ENCODE measurements around the gene GTF2H3. TPM values are rescaled to one million over a fixed set of nuclear protein-coding genes. Genes with fewer than 3 reads are reported as not detected.

GTF2H3 gene
- total and polyA plus RNA-seq, 2 donors (not counting 1 experiment from before 2014, with no cell fraction given): 10.5 to 24.2 TPM

GRCh38 chr12:123591702-123592481, 41.7 kb upstream of the GTF2H3 start:
- Histone ChIP-seq H2AFZ (ENCODE audit: insufficient read depth, low read depth, low read length, poor library complexity, severe bottlenecking) (no peak overlapping the region), H3K27ac (ENCODE audit: low read length in 2 of 2) (no peak overlapping the region), H4K20me1 (ENCODE audit: control insufficient read depth, insufficient read depth, low read length, poor library complexity, severe bottlenecking) (peaks cover 32% of the 10 kb centered on the region), H3K79me2 (ENCODE audit: control insufficient read depth, insufficient read depth, low read length) (peaks cover 81% of the 10 kb centered on the region), H3K4me2 (replicated peaks; ENCODE audit: low read depth, low read length, poor library complexity, severe bottlenecking) (no peak overlapping the region), H3K9ac (ENCODE audit: low read length) (no peak overlapping the region), H3K36me3 (replicated peaks in 1 of 2; ENCODE audit: control extremely low read depth in 1 of 2, control insufficient read depth in 1 of 2, extremely low read depth in 1 of 2, insufficient read depth in 2 of 2, low read length in 1 of 2) (peaks cover 15 to 62% of the 10 kb centered on the region in 2 experiments), H3K27me3 (replicated peaks in 1 of 4; ENCODE audit: control extremely low read depth in 1 of 4, control insufficient read depth in 3 of 4, insufficient read depth in 4 of 4, low read length in 3 of 4) (no peaks in the 10 kb centered on the region), H3K9me3 (ENCODE audit: control extremely low read depth in 1 of 3, control insufficient read depth in 2 of 3, insufficient read depth in 1 of 3, low read length in 2 of 3) (no peaks in the 10 kb centered on the region), H3K4me1 (ENCODE audit: control insufficient read depth in 2 of 2, insufficient read depth in 2 of 2, low read length in 2 of 2) (peaks cover 0 to 11% of the 10 kb centered on the region in 2 donors), H3K4me3 (ENCODE audit: control extremely low read depth in 1 of 5, extremely low read depth in 1 of 5, insufficient read depth in 1 of 5, low read depth in 2 of 5, low read length in 4 of 5) (no peak overlapping the region)
- ChIA-PET POLR2A (interaction anchor here (0.9 kb wide), 1 partner anchor 10 kb away, joined by 3 read pairs; the partner anchor contains the start of gene DDX55), CTCF (interaction anchor here (0.9 to 1.2 kb wide), 3 partner anchors 10 to 354 kb away, joined by 3 to 7 read pairs (median 4); partner anchors contain the start of gene DDX55)
- H3K9me3 Mint-ChIP-seq (ENCODE audit: insufficient read depth): no peaks in the 10 kb centered on the region
- H3K4me3 Mint-ChIP-seq: no peak overlapping the region
- no peaks in the 10 kb centered on the region for H3K27me3 Mint-ChIP-seq
- H3K4me1 Mint-ChIP-seq: peaks cover 20% of the 10 kb centered on the region
- DNase-seq (no peak), ATAC-seq (ENCODE audit: low read depth) (no peak)
- H3K27ac Mint-ChIP-seq: no peak overlapping the region
- intact Hi-C loops (cut with micrococcal nuclease): no loop called here
- WGBS (ENCODE audit: insufficient coverage): 85% methylated on average over 8 of the region's 8 CpGs
- no peak for TF ChIP-seq CTCF (IDR thresholded peaks at IDR 0.05)
- TF ChIP-seq EZH2 (IDR thresholded peaks at IDR 0.05; ENCODE audit: borderline replicate concordance, insufficient read depth, low read depth, low read length, poor library complexity, severe bottlenecking): no peak

GRCh38 chr12:123595729-123596128, 37.9 kb upstream of the GTF2H3 start:
- intact Hi-C loops (cut with micrococcal nuclease): no loop called here
- H4K20me1 ChIP-seq (ENCODE audit: control insufficient read depth, insufficient read depth, low read length, poor library complexity, severe bottlenecking): peaks cover 22% of the 10 kb centered on the region
- Mint-ChIP-seq H3K4me1 (peaks cover 14% of the 10 kb centered on the region), H3K27me3 (no peaks in the 10 kb centered on the region), H3K27ac (no peak overlapping the region), H3K9me3 (ENCODE audit: insufficient read depth) (no peaks in the 10 kb centered on the region), H3K4me3 (no peak overlapping the region)
- DNase-seq (no peak), ATAC-seq (ENCODE audit: low read depth) (no peak)
- CTCF ChIA-PET: interaction anchor here (1.0 kb wide), 1 partner anchor 14 kb away, joined by 3 read pairs; no protein-coding TSS in a partner anchor
- H3K27me3 ChIP-seq (replicated peaks in 1 of 4; ENCODE audit: control extremely low read depth in 1 of 4, control insufficient read depth in 3 of 4, insufficient read depth in 4 of 4, low read length in 3 of 4): no peaks in the 10 kb centered on the region
- no peak overlapping the region for H3K4me3 ChIP-seq (ENCODE audit: control extremely low read depth in 1 of 5, extremely low read depth in 1 of 5, insufficient read depth in 1 of 5, low read depth in 2 of 5, low read length in 4 of 5)
- no peak overlapping the region for H3K4me2 ChIP-seq (replicated peaks; ENCODE audit: low read depth, low read length, poor library complexity, severe bottlenecking)
- peaks cover 10 to 41% of the 10 kb centered on the region in 2 experiments for H3K36me3 ChIP-seq (replicated peaks in 1 of 2; ENCODE audit: control extremely low read depth in 1 of 2, control insufficient read depth in 1 of 2, extremely low read depth in 1 of 2, insufficient read depth in 2 of 2, low read length in 1 of 2)
- TF ChIP-seq CTCF (IDR thresholded peaks at IDR 0.05) (no peak), EZH2 (IDR thresholded peaks at IDR 0.05; ENCODE audit: borderline replicate concordance, insufficient read depth, low read depth, low read length, poor library complexity, severe bottlenecking) (no peak)
- H2AFZ ChIP-seq (ENCODE audit: insufficient read depth, low read depth, low read length, poor library complexity, severe bottlenecking): no peak overlapping the region
- peaks cover 0 to 2% of the 10 kb centered on the region in 2 donors for H3K4me1 ChIP-seq (ENCODE audit: control insufficient read depth in 2 of 2, insufficient read depth in 2 of 2, low read length in 2 of 2)
- peaks cover 50% of the 10 kb centered on the region for H3K79me2 ChIP-seq (ENCODE audit: control insufficient read depth, insufficient read depth, low read length)
- POLR2A ChIA-PET: no interaction called here
- H3K9ac ChIP-seq (ENCODE audit: low read length): no peak overlapping the region
- H3K27ac ChIP-seq (ENCODE audit: low read length in 2 of 2): no peak overlapping the region
- H3K9me3 ChIP-seq (ENCODE audit: control extremely low read depth in 1 of 3, control insufficient read depth in 2 of 3, insufficient read depth in 1 of 3, low read length in 2 of 3): no peaks in the 10 kb centered on the region
